GM18499 (cell line): ENCODE results near the gene BICC1.

Experiments
- ATAC-seq: cut with Tn5 transposase; IDR thresholded peaks from one replicate; pipeline ENCODE4 v1.9.1; 2021; ENCODE audit warnings: moderate number of reproducible peaks; ENCODE audit not compliant: insufficient read depth, unreplicated experiment

Gene BICC1

DNA sequence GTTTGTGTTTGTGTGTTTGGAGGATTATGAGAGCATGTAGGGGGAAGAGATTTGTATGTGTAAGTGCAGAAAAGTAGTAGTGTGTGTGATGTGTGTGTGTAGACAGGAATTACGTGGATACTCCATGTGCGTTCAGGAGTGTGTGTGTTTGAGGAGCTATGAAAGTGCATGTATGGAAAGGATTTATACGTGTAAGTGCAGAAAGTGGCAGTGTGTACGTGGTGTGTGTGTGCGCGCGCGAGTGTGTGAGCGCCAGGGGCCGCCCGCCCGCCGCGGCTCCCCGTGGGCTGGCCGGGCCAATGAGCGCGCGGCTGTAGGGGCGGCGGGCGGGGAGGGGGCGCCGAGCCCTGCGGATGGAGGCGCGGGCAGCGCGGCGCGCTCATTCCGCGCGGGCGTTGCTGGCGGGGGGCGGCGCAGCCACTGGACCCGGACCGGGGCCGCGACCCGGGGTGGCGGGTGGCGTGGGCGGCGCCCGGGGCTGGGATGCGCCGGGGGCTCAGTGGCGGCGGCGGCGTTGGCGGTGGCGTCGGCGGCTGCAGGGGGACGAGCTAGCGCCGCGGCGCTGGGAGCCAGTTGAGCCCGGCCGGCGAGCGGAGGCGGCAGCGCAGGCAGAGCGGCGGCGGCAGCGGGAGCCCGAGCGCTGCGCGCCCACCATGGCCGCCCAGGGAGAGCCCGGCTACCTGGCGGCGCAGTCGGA lies at the start of gene BICC1:
BICC1 (plus strand) TSS at position 382 of the 697 bp plus-strand sequence; CDS start at position 654, 272 bp downstream.
- ATAC-seq, result no peak

DNA sequence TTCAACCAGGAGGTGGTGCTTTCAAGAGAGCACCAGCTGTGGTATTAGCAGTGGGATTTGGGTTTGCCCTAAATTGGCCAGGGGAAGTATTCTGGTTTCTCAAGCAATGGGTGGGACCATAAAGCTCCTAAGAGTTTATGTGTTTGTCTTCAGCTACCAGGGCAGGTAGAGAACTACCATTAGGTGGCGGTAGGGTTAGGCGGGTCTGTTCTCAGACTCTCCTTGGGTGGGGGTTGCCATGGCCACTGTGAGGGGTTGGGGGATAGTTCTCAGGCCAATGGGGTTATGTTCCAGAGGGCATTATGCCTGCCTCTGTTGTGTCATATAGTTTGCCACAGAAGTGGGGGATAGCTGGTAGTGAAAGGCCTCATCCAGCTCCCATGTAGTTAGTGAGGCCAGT lies 47.7 kb upstream of the BICC1 start:
- ATAC-seq, result no peak

DNA sequence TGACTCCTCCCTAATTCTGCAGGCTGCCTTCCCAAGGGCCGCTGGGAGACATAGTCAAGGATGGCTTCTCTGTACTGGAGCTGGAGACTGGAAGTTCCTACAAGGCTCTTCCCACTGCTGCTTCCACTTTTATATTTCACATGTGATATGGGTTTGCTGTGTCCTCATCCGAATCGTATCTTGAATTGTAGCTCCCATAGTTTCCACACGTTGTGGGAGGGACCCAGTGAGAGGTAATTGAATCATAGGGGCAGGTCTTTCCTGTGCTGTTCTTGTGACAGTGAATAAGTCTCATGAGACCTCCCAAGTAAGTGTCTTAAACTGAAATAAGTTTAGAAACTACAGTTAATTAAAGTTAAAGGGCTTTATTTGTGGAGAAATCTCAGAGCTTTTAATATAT lies 47.0 kb upstream of the BICC1 start:
- no peak for ATAC-seq

DNA sequence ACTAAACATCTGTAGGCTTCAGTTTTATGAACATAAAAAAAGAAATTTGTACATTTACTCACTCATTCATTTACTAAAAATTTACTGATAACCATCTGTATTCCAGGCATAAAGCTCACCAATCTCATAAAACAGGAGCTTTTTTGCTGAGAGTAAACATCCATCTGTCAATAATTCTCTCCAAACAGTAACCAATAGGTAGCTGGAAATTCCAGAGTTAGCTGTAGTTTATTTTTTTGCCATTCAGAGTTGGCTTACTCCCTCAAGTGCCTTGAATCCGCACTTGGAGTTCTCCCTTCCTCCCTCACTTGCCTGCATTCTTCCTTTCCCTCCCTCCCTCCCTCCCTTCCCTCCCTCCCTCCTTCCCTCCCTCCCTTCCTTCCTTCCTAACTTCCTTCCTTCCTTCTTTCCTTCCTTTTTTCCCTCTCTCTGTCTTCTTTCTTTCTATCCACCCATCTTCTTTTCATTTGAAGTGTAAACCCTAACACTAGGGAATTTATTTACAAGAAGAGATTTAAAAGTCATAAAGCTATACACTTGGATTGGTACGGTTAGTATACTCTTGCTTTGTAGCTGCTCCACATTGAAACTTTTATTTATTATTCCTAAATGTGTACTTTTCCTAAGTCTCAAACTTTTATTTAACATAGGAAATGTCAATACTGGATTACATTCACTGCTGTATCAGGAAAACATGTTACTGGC lies 44.6 kb upstream of the BICC1 start:
- no peak for ATAC-seq

GRCh38 chr10:58473976-58474375 lies 38.7 kb upstream of the BICC1 start:
- ATAC-seq, result no peak

- no peak for ATAC-seq
These were observed 37.1 kb upstream of the BICC1 start for GRCh38 chr10:58475322-58476277.

- no peak for ATAC-seq
These were observed 35.5 kb upstream of the BICC1 start for GRCh38 chr10:58477122-58477521.

- no peak for ATAC-seq
These were observed 34.8 kb upstream of the BICC1 start for GRCh38 chr10:58477902-58478301.

GRCh38 chr10:58479045-58479444 lies 33.6 kb upstream of the BICC1 start:
- no peak for ATAC-seq

DNA sequence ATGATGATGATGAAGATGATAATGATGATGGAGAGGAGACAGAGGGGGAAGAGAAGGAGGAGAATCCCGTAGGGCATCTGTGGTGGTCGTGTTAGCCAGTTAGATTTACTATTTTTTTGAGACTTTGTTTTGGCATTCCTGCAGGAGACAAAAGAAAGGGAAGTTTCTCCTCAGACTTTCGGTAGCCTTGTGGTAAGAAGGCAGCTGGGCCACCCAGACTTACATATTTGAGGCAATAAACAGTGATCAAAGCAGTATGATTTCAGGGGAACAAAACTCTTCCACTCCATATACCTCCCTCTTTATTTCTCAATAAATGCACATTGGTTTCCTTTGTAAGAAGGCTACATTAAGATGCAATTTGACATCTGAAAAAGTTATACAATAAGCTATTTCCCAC lies 32.4 kb upstream of the BICC1 start:
- ATAC-seq, result no peak

GRCh38 chr10:58481569-58482109 lies 31.0 kb upstream of the BICC1 start:
- no peak for ATAC-seq

- ATAC-seq, result no peak
These were observed 25.9 kb upstream of the BICC1 start for GRCh38 chr10:58486821-58487220.

DNA sequence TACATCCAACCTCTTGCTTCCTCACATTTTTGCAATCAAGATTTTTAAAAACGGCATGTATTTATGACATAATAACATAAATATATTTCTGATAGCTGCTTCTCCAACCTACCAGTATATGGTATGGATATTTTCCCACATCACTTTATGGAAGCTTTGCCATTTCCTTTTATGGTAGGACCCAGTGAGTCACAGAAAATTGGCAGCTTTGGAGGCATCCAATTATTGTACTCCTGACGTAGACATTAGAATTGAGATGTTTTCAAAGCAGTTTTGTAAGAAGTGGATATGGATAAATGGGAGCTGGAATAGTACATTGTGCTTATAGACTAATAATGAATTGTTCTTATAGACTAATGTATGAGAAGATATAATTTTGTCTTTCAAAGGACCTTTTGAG lies 23.8 kb upstream of the BICC1 start:
- ATAC-seq, result no peak

DNA sequence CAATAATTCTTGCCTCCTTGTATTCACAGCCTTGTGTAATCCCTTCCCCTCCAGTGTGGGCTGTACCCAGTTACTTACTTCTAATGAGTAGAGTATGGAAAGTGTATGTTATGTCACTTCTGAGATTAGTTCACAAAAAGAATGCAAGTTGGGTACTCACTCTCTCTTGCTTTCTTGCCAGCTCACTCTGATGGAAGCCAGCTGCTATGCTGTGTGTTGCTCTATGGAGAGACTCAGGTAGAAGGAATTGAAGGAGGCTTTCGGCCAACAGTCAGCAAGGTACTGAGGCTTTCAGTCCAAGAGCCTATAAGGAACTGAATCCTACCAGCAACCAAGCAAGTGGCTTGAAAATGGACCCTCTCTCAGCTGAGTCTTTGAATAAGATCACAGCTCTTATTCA lies 9.7 kb upstream of the BICC1 start:
- ATAC-seq, result no peak

- no peak for ATAC-seq
These were observed 4.4 kb upstream of the BICC1 start for GRCh38 chr10:58508316-58508715.

GRCh38 chr10:58511765-58512490 lies 744 bp upstream of the BICC1 start:
- ATAC-seq, result no peak

DNA sequence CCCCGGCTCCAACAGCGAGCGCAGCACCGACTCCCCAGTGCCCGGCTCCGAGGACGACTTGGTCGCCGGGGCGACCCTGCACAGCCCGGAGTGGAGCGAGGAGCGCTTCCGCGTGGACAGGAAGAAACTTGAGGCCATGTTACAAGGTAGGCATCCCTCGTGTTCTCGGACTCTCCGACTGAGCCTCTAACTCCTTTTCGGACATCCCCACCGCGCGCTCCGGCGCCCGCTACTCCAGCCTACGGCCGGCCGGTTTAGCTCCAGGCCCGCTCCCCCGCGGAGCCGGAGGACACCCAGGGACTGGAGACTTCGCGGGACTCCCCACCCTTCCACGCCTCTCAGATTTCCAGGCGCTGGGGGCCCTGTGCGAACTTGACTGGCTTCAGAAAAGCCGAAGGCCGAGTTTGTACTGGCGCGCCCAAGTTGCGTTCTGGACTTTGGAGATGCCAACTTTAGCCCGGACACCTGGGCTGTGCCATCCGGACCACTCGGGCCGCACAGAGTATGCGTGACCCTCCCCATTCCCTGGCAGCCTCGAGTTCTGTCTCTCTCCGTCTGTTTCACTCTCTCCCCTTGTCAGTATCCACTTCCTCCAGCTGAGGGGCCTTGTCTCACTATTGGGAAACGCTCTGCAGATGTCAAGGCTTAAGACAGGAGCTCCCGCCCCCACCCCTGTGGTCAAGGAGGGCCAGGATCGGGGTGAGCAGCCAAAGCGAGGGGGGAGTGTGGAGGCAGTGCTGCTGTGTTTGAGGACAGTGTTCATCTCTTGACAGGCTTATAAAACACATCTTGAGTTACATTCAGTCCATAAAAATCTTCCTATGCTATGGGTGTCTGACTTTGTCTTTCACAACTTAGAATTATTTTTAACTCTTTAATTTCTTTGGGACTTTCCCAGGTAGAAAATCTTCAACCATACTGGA lies 777 bp downstream of the BICC1 start:
- ATAC-seq, result no peak

GRCh38 chr10:58514111-58514770 lies 1.6 kb downstream of the BICC1 start:
- ATAC-seq, result no peak
